Suprapubic skin (tissue), 3 donors: ENCODE measurements around the gene CCR4.

Experiments
- CTCF ChIP-seq, 2 donors: fragments of 200-600 bp in 1 of 2; fragments of 450-650 bp in 1 of 2; sonication (generic) in 1 of 2; IDR thresholded peaks; one replicate each; pipeline ENCODE4 v1.5.1; 2016 to 2019; ENCODE audit warnings: antibody characterized with exemption in 2 of 2, mild to moderate bottlenecking in 1 of 2, moderate library complexity in 1 of 2
- EP300 ChIP-seq: sonication (generic); formaldehyde crosslinking; IDR thresholded peaks from one replicate; pipeline ENCODE4 v1.6.1; 2017; ENCODE audit warnings: antibody characterized with exemption
- POLR2A ChIP-seq, 2 donors: fragments of 450-650 bp; IDR thresholded peaks; one replicate each; pipeline ENCODE4 v1.6.1; 2017; ENCODE audit warnings: antibody characterized with exemption in 2 of 2, mild to moderate bottlenecking in 2 of 2, moderate library complexity in 2 of 2

- TF ChIP-seq CTCF (IDR thresholded peaks at IDR 0.05) (no peak), EP300 (no peak), POLR2A (IDR thresholded peaks at IDR 0.05) (no peak)
Measured at GRCh38 chr3:32983124-32983523, 31.7 kb downstream of the CCR4 start.
